Karpas-422 (cell line): ENCODE data around the gene MTHFD1. TPM values are rescaled to one million over a fixed set of nuclear protein-coding genes. Genes with fewer than 3 reads are reported as not detected.

Experiments used
- DNase-seq: peaks from one replicate; pipeline ENCODE4 v3.0.0-alpha.2; 2015
- H2AFZ ChIP-seq: fragments of 200-600 bp; sonication (generic); 2 replicates; pipeline ENCODE4 v1.6.1; 2014; ENCODE audit warnings: antibody characterized with exemption, low read length, mixed read lengths
- H3K27ac ChIP-seq: fragments of 200-600 bp; sonication (generic); 2 replicates; pipeline ENCODE4 v1.5.1; 2014; ENCODE audit warnings: mild to moderate bottlenecking, low read length, moderate library complexity
- H3K27me3 ChIP-seq: fragments of 200-600 bp; sonication (generic); 2 replicates; pipeline ENCODE4 v1.6.1; 2014; ENCODE audit warnings: low read length, mixed read lengths
- H3K36me3 ChIP-seq: fragments of 200-600 bp; sonication (generic); 2 replicates; pipeline ENCODE4 v1.6.1; 2014; ENCODE audit warnings: low read length, mixed read lengths; ENCODE audit not compliant: insufficient read depth
- H3K4me1 ChIP-seq: fragments of 200-600 bp; sonication (generic); 2 replicates; pipeline ENCODE4 v1.6.1; 2014; ENCODE audit warnings: mild to moderate bottlenecking, low read length, mixed read lengths
- H3K4me2 ChIP-seq: fragments of 200-600 bp; sonication (generic); 2 replicates; pipeline ENCODE4 v1.6.1; 2014; ENCODE audit warnings: low read length, low read depth, mild to moderate bottlenecking; ENCODE audit not compliant: poor library complexity, severe bottlenecking
- H3K4me3 ChIP-seq: fragments of 200-600 bp; sonication (generic); 2 replicates; pipeline ENCODE4 v1.5.1; 2014; ENCODE audit warnings: mild to moderate bottlenecking, antibody characterized with exemption, low read length, mixed read lengths
- H3K79me2 ChIP-seq: fragments of 200-600 bp; sonication (generic); 2 replicates; pipeline ENCODE4 v1.6.1; 2014; ENCODE audit warnings: mild to moderate bottlenecking, low read length, mixed read lengths
- H3K9ac ChIP-seq: fragments of 200-600 bp; sonication (generic); 2 replicates; pipeline ENCODE4 v1.6.0; 2014; ENCODE audit warnings: low read length
- H3K9me2 ChIP-seq: fragments of 200-600 bp; sonication (generic), shearing (Covaris generic); replicated peaks from 2 replicates; pipeline ENCODE4 v1.6.0; 2014; ENCODE audit warnings: mild to moderate bottlenecking, low read length, moderate library complexity; ENCODE audit not compliant: insufficient read depth
- H3K9me3 ChIP-seq: fragments of 300-700, 200-600 bp; sonication (generic); 2 replicates; pipeline ENCODE4 v1.6.1; 2014; ENCODE audit warnings: low read length, mixed read lengths
- H4K20me1 ChIP-seq: fragments of 200-600 bp; sonication (generic); 2 replicates; pipeline ENCODE4 v1.6.1; 2014; ENCODE audit warnings: mild to moderate bottlenecking, antibody characterized with exemption, low read length, low read depth; ENCODE audit not compliant: insufficient read depth
- total RNA-seq: library from RNA; depleted of rRNA; stranded (reverse); fragments of >200 nt; shearing (Covaris generic); gene quantifications from 2 replicates; pipeline ENCODE4 v1.2.3, GENCODE V29; 2014; ENCODE audit warnings: low replicate concordance

MTHFD1 gene
- total RNA-seq, 1 experiment from 2014 or later: 59.7 TPM

DNA sequence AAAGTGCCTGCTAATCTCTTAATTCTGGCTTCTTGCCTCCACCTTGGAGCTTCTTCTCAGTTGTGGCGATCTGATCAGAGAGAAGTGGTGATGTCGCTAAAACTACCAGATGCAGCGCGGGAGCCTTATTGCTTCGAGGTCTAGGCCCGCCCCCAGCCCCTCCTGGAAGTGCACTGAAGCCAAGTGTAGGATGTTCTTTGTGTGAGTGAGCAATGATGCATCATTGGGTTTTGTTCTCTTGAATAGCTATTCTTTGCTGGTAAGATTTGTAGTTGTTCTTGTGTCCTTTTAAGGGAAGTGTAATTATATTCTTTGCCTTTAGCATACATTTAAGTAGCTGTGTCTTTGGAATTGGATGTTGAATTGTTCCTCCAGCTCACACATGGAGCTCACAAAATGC, 35.8 kb downstream of the MTHFD1 start:
- H3K9ac ChIP-seq: no peak overlapping the region
- 0 out of 2 replicates have a peak, but pooled peaks cover 13% of the 10 kb centered on the region for H3K79me2 ChIP-seq
- no peak for DNase-seq
- no peaks in the 10 kb centered on the region for H4K20me1 ChIP-seq
- H2AFZ ChIP-seq: no peak overlapping the region
- H3K27ac ChIP-seq: no peak overlapping the region
- H3K9me2 ChIP-seq: no peaks in the 10 kb centered on the region
- no peaks in the 10 kb centered on the region for H3K4me1 ChIP-seq
- no peak overlapping the region for H3K4me2 ChIP-seq
- no peaks in the 10 kb centered on the region for H3K9me3 ChIP-seq
- H3K36me3 ChIP-seq: peaks cover 73% of the 10 kb centered on the region
- H3K4me3 ChIP-seq: no peak overlapping the region
- H3K27me3 ChIP-seq: no peaks in the 10 kb centered on the region

DNA sequence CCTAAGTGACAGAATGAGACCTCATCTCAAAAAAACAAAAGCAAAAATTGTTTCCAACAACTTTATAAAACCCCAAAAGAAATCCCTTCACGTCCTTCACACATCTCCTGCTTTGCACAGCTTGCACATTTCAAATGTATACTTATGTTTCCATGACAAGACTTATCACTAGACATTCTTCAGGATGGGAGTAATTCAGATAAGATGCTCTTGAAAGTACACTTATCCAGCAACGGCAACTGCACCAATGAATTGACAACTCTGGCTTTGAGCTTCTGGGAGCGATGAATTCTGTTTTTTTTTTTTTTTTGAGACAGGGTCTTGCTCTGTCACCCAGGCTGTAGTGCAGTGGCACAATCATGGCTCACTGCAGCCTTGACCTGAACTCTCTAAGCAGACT, 46.4 kb downstream of the MTHFD1 start:
- no peak overlapping the region for H3K4me3 ChIP-seq
- H3K9me3 ChIP-seq: no peaks in the 10 kb centered on the region
- H3K4me2 ChIP-seq: no peak overlapping the region
- no peak for DNase-seq
- H3K27me3 ChIP-seq: no peaks in the 10 kb centered on the region
- H2AFZ ChIP-seq: no peak overlapping the region
- no peaks in the 10 kb centered on the region for H3K9me2 ChIP-seq
- H4K20me1 ChIP-seq: no peaks in the 10 kb centered on the region
- H3K27ac ChIP-seq: no peak overlapping the region
- no peaks in the 10 kb centered on the region for H3K4me1 ChIP-seq
- H3K79me2 ChIP-seq: peaks cover 2% of the 10 kb centered on the region; the same call in 1 of the 2 replicates
- H3K9ac ChIP-seq: no peak overlapping the region
- H3K36me3 ChIP-seq: peaks cover 80% of the 10 kb centered on the region

GRCh38 chr14:64438181-64438841, 50.2 kb downstream of the MTHFD1 start:
- DNase-seq: no peak
- Histone ChIP-seq H4K20me1 (no peaks in the 10 kb centered on the region), H3K27me3 (no peaks in the 10 kb centered on the region), H2AFZ (no peak overlapping the region), H3K9ac (no peak overlapping the region), H3K9me3 (no peaks in the 10 kb centered on the region), H3K27ac (no peak overlapping the region), H3K79me2 (peaks cover 2% of the 10 kb centered on the region; the same call in 1 of the 2 replicates), H3K4me3 (no peak overlapping the region), H3K36me3 (peaks cover 74% of the 10 kb centered on the region), H3K4me1 (no peaks in the 10 kb centered on the region), H3K4me2 (no peak overlapping the region), H3K9me2 (no peaks in the 10 kb centered on the region)

- no peak overlapping the region for H3K4me2 ChIP-seq
- H2AFZ ChIP-seq: no peak overlapping the region
- H3K4me3 ChIP-seq: no peak overlapping the region
- H3K36me3 ChIP-seq: peaks cover 76% of the 10 kb centered on the region
- no peak for DNase-seq
- no peaks in the 10 kb centered on the region for H3K27me3 ChIP-seq
- H3K27ac ChIP-seq: no peak overlapping the region
- H3K9ac ChIP-seq: no peak overlapping the region
- H3K9me3 ChIP-seq: no peaks in the 10 kb centered on the region
- no peaks in the 10 kb centered on the region for H3K9me2 ChIP-seq
- peaks cover 2% of the 10 kb centered on the region; the same call in 1 of the 2 replicates for H3K79me2 ChIP-seq
- H4K20me1 ChIP-seq: no peaks in the 10 kb centered on the region
- H3K4me1 ChIP-seq: no peaks in the 10 kb centered on the region
These were observed 51.0 kb downstream of the MTHFD1 start for GRCh38 chr14:64439141-64439540.

DNA sequence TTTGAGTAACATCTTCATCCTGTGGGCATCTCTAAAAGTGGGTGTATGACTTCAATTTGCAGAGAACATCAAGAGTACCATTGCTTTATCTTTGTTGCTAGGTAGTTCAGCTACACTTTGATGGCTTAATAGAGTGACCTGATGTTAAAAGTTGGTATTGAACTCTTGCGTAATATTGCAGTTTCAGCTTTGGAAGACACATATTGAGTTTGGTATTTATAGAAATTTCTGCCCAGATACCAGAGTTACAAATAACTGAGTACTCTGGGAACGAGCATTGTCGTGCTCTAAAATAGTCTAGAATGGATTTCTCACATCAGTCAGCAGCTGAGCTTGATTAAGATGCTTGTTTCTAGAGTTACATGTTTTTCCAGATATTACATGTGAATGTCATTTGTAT, 52.3 kb downstream of the MTHFD1 start:
- Histone ChIP-seq H3K9me3 (no peaks in the 10 kb centered on the region), H3K36me3 (peaks cover 78% of the 10 kb centered on the region), H4K20me1 (no peaks in the 10 kb centered on the region), H3K4me3 (no peak overlapping the region), H3K27me3 (no peaks in the 10 kb centered on the region), H3K9ac (no peak overlapping the region), H2AFZ (no peak overlapping the region), H3K4me1 (no peaks in the 10 kb centered on the region), H3K4me2 (no peak overlapping the region), H3K79me2 (peaks cover 2% of the 10 kb centered on the region; the same call in 1 of the 2 replicates), H3K9me2 (no peaks in the 10 kb centered on the region), H3K27ac (no peak overlapping the region)
- DNase-seq: no peak

GRCh38 chr14:64442300-64442988, 54.3 kb downstream of the MTHFD1 start:
- Histone ChIP-seq H2AFZ (no peak overlapping the region), H4K20me1 (no peaks in the 10 kb centered on the region), H3K4me1 (no peaks in the 10 kb centered on the region), H3K9me3 (no peaks in the 10 kb centered on the region), H3K9ac (no peak overlapping the region), H3K27ac (no peak overlapping the region), H3K79me2 (peaks cover under 1% of the 10 kb centered on the region; the same call in 1 of the 2 replicates), H3K27me3 (no peaks in the 10 kb centered on the region), H3K4me3 (no peak overlapping the region), H3K9me2 (no peaks in the 10 kb centered on the region), H3K4me2 (no peak overlapping the region), H3K36me3 (peaks cover 73% of the 10 kb centered on the region)
- no peak for DNase-seq

DNA sequence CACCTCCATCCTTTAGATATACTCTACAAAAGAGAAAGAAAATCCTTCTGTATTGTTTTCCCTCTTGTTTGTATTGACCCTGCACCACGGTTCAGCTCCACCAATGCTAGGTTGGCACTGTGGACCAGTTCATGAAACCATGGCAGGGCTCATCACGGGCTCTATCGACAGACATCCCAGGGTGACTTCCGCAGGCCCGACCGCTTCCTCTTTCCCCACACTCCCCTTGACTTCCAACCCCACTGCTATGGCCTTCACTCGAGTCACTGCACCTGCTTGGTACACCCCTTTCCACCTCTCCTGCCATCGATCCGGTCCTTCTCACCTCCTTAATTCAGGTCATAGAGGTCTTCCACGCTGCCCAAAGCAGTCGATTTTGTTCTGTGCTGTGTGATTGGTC, 56.0 kb downstream of the MTHFD1 start:
- H3K9me3 ChIP-seq: no peaks in the 10 kb centered on the region
- H3K4me1 ChIP-seq: no peaks in the 10 kb centered on the region
- peaks cover 70% of the 10 kb centered on the region for H3K36me3 ChIP-seq
- H3K27me3 ChIP-seq: no peaks in the 10 kb centered on the region
- H3K4me2 ChIP-seq: no peak overlapping the region
- no peak overlapping the region for H2AFZ ChIP-seq
- H4K20me1 ChIP-seq: no peaks in the 10 kb centered on the region
- no peak for DNase-seq
- H3K9me2 ChIP-seq: no peaks in the 10 kb centered on the region
- H3K4me3 ChIP-seq: no peak overlapping the region
- H3K79me2 ChIP-seq: no peaks in the 10 kb centered on the region
- H3K9ac ChIP-seq: no peak overlapping the region
- no peak overlapping the region for H3K27ac ChIP-seq

GRCh38 chr14:64444984-64445845, 57.1 kb downstream of the MTHFD1 start:
- Histone ChIP-seq H3K4me3 (no peak overlapping the region), H3K79me2 (no peaks in the 10 kb centered on the region), H3K9me2 (no peaks in the 10 kb centered on the region), H2AFZ (no peak overlapping the region), H3K27me3 (no peaks in the 10 kb centered on the region), H3K9me3 (no peaks in the 10 kb centered on the region), H3K9ac (no peak overlapping the region), H3K36me3 (peaks cover 72% of the 10 kb centered on the region), H3K4me1 (peaks cover 3% of the 10 kb centered on the region; the same call in 1 of the 2 replicates), H3K27ac (0 out of 2 replicates have a peak overlapping the region, but pooled peaks have one; percentile 2), H4K20me1 (no peaks in the 10 kb centered on the region), H3K4me2 (no peak overlapping the region)
- no peak for DNase-seq
